HG02938 (cell line): ENCODE data around the gene DCAF15.

Experiments used
- ATAC-seq: cut with Tn5 transposase; IDR thresholded peaks from one replicate; pipeline ENCODE4 v1.9.1; 2021; ENCODE audit warnings: mild to moderate bottlenecking, moderate library complexity; ENCODE audit not compliant: unreplicated experiment

Gene DCAF15

GRCh38 chr19:13990085-13990484 lies 37.8 kb downstream of the DCAF15 start:
- ATAC-seq: no peak

DNA sequence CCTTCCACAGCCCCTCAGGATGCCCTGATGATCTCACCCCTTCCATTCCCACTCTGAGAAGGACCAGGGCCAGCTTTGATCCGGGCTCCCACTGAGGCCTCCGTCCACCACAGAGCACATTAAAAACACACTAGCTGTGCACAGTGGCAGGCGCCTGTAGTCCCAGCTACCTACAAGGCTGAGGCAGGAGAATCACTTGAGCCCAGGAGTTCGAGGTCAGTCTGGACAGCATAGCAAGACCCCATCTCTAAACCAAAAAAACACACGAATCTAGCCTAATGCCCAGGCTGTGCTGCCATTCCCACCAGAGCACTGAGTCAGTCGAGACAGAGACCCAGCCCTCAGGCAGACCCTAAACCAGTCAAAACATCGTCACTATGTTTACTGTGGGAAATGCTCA lies 39.7 kb downstream of the DCAF15 start:
- ATAC-seq: no peak

- ATAC-seq: no peak
Measured at GRCh38 chr19:13993590-13994300, 41.4 kb downstream of the DCAF15 start.

DNA sequence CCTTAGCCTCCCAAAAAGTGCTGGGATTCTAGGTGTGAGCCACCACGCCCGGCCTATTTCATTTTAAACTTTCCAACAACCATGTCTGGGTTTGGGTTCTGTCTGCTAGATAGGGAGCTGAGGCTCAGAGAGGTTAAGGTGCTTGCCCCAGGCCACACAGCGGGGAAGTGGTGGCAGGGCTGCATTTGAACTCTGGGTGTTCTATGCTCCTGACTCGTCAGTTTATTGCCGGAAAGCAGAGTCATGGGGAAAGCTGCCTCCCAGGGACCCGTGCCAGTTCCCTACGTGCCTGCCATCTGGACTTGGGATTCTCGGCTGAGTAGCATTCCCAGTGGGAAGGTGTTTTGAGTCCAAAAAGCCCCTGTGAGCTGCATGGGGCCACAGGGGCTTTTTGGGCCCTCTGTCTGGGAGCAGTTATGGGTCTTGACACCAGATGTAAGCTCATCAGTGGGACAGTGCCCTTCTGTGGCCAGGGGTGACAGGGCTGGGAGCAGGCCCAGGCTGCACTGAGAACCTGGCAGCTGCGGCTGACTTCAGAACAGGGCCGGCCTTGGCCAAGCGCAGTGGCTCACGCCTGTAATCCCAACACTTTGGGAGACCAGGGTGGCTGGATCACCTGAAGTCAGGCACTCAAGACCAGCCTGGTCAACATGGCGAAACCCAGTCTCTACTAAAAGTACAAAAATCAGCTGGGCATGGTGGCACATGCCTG lies 42.9 kb downstream of the DCAF15 start:
- no peak for ATAC-seq

DNA sequence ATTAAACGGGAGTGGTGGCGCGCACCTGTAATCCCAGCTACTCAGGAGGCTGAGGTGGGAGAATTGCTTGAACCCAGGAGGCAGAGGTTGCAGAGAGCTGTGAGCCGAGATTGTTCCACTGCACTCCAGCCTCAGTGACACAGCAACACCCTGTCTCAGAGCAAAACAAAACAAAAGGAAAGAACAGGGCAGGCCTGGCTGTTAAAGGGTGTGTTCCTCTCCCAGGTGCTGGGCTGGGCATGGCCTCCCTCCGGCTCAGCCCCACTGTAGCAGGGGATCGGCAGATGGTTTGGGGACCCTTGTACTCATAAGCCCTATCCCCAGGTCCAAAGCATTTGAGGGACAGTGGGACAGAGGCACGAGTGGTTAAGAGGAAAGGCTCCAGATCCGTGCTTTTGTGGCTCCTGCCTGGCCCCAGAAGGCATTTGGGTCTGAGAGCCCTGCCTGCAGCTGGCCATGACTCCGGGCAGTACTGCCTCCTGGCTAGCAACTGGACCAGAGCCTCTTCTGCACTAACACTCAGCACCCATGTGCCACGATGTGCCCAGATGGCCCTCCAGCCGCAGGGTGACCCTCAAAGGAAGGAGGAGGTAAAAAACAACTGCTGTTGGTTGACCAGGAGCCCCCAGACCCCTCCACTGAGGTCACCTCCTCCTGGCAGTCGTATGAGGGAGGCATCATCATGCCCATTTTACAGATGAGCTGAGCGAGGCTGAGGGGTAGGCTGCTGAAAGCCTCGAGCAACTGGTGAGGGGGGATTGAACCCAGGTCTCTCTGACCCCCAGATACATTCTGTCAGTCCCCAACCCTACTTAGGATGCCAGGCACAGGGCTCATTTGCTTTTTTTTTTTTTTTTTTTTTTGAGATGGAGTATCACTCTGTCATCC lies 43.8 kb downstream of the DCAF15 start:
- ATAC-seq: no peak

DNA sequence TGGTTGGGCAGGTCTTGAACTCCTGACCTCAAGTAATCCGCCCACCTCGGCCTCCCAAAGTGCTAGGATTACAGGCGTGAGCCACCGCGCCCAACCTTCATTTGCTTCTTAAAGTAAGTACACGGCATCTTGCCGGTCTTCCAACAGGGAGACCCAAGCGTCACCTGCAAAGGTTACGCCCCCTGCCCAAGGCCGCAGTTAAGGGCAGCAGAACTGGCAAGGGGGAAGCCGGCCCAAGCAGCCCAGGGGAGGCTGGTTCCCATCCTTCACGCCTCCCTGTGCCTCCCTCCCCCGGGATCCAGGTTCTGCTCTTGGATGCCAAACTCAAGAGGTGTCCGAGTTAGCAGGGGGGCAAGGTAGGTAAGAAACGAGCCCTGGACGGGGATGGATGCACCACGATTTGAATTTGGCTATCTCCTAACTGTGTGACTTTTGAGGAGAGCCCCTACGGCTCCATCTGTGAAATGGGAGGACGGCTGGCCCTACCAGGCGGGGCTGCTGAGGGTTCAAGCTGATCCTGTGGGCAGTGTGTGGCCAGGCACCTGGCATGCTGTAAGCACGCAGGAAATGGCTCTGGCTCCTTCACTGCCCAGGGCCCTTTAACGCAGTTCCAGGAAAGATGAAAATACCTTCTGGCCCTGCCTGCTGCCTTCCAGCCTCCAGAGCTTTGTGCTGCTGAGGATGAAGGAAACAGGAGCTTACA lies 44.8 kb downstream of the DCAF15 start:
- ATAC-seq: no peak

DNA sequence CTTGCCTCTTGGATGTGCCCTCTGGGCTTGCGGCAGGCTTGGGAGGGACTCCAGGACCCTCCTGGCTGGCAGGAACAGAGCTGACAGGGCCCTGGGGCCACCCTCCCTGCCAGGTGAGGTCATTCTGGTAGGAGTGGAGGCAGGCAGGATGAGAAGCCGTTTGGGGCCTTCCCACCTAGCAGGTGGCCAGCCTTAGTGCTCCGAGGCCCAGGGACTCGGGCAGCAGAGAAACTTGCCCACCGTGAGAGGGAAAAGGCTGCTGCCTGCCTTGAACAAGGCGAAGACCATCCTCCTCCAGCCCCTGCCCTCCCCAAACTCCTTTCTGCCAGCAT lies 45.3 kb downstream of the DCAF15 start:
- no peak for ATAC-seq

GRCh38 chr19:13998426-13998825 lies 46.1 kb downstream of the DCAF15 start:
- no peak for ATAC-seq

DNA sequence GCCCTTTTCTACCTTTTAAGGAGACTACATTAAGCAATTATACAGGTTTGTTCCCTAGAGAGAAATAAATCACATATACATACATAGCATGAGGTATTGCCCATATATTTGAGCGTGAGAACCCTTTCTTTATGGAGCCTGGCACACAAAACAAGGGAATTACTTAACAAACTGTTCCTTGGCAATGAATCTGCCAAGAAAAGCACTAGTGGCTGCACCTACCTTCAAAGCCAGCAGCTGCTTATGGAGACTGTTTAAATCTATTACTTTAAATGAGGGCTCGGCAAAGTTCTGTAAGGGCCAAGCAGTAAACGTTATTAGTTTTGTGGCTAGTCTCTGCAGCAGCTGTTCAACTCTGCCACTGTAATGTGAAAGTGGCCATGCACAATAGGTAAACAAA lies 46.8 kb downstream of the DCAF15 start:
- no peak for ATAC-seq

- ATAC-seq: no peak
Measured at GRCh38 chr19:14000691-14001375, 48.5 kb downstream of the DCAF15 start.

DNA sequence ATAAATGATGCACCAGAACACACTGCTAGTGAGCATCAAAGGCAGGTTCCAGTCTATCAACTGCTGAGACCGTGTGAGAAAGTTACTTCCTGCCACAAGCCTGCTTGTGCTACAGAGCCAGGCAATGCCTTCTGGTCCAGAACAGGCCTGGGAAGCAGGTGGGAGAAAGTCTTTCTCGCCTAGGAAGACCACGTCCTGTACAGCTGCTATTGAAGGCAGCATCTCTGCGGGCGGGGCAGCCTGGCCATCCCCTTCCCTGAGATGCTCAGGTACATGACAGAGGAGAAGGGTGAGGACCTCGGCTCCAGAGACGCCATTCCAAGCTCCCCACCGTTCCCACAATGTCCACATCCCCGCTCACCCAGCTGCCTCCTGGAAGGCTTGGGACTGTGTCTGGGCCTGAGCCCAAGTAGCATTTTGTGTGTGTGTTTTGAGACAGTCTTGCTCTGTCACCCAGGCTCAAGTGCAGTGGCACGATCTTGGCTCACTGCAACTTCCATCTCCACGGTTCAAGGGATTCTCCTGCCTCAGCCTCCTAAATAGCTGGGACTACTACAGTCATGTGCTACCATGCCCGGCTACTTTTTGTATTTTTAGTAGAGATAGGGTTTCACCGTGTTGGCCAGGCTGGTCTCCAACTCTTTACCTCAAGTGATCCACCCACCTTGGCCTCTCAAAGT lies 50.4 kb downstream of the DCAF15 start:
- no peak for ATAC-seq

- ATAC-seq: no peak
Measured at GRCh38 chr19:14003251-14004055, 51.1 kb downstream of the DCAF15 start.

- ATAC-seq: no peak
Measured at GRCh38 chr19:14004619-14005348, 52.5 kb downstream of the DCAF15 start.

DNA sequence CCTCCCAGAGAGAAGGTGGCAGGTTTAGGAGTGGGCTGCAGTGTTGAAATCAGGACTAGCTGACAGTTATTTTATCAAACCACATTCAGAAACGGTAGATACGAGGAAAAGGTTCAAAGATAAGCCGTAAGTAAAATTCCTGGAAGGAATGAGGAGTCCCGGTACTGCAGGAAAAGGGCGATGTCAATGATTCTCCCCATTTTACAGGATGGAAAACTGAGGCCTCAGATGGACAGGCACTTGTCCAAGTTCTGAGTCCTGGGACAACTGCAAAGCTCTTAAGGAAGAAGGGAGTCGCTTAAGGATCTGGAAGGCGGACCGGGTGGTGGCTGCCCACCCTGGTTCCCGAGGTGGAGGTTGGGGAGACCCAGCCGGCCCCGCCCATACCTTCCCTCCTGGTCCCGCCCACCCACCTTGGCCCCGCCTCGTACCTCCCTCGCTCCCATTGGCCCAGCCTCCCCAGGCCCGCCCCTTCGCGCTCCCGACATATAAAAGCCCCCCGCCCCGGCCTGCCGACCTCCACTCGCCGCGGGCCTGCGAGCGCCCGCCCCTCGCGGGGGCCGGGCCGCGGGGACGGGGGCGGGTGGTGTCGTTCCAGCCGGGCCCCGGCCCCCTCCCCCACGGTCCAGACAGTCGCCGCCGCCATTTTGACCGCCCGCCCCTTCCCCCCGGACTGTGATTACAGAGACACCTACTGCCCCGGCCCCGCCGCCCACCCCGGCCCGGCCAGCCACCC lies 53.2 kb downstream of the DCAF15 start:
- peak; percentile 16 for ATAC-seq

- peak; percentile 77 for ATAC-seq
Measured at GRCh38 chr19:14006085-14006765, 53.9 kb downstream of the DCAF15 start, which contains the start of gene RFX1. Gene RFX1, minus strand, starts transcription at chr19:14006320. Its CDS starts 12,477 bp downstream, at chr19:13993843.

DNA sequence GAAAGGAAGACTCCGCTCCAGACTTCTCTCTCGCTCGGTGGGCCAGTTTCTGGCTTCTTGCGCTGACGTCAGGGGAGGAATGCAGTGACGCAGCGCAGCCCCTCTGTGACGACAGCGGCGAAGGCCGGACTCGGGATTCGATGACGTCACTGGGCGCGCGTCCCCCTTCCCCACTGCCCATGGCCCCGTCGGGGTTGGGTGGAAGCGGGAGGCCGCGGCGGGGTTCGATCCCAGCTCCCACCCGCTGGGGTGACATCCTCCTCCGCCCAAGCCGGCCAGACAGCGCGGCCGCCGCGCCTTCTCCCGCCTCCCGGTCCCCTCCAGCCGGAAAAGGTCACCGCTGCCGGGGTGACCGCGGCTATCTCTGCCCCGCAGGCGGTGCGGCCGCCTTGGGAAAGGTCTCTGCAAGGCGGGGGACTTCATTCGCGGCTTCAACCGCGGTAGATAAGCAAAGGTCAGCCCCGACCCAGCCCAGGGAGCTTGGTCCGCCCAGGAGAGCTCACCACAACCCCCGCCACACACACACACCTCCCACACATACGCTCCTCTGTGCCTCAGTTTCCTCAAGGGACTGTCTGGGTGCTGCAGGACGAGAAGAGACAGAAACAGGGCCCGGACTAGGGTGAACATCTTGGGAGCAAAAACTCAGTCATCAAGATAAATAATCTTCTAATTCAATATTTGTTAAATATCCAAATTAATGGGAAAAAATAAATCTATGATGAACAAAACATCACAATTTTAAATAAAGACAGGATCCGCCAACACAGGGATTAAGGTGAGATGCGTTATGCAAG lies 54.7 kb downstream of the DCAF15 start:
- ATAC-seq: no peak
